Gastrocnemius medialis (tissue), 4 donors: ENCODE results near the gene TTLL10.

Experiments
- CTCF ChIP-seq, 5 experiments: fragments of 450-650 bp in 3 of 5; fragments of 200-600 bp in 2 of 5; sonication (generic) in 2 of 5; IDR thresholded peaks in 4 of 5; conservative IDR thresholded peaks in 1 of 5; 1 replicate in 4 of 5; 2 replicates in 1 of 5; pipeline ENCODE4 v1.5.1; 2016 to 2019; ENCODE audit warnings: antibody characterized with exemption in 5 of 5, mild to moderate bottlenecking in 3 of 5, moderate library complexity in 3 of 5
- POLR2A ChIP-seq, 2 donors: fragments of 450-650 bp; IDR thresholded peaks; one replicate each; pipeline ENCODE4 v1.6.1; 2017; ENCODE audit warnings: antibody characterized with exemption in 2 of 2, mild to moderate bottlenecking in 2 of 2, moderate library complexity in 2 of 2

DNA sequence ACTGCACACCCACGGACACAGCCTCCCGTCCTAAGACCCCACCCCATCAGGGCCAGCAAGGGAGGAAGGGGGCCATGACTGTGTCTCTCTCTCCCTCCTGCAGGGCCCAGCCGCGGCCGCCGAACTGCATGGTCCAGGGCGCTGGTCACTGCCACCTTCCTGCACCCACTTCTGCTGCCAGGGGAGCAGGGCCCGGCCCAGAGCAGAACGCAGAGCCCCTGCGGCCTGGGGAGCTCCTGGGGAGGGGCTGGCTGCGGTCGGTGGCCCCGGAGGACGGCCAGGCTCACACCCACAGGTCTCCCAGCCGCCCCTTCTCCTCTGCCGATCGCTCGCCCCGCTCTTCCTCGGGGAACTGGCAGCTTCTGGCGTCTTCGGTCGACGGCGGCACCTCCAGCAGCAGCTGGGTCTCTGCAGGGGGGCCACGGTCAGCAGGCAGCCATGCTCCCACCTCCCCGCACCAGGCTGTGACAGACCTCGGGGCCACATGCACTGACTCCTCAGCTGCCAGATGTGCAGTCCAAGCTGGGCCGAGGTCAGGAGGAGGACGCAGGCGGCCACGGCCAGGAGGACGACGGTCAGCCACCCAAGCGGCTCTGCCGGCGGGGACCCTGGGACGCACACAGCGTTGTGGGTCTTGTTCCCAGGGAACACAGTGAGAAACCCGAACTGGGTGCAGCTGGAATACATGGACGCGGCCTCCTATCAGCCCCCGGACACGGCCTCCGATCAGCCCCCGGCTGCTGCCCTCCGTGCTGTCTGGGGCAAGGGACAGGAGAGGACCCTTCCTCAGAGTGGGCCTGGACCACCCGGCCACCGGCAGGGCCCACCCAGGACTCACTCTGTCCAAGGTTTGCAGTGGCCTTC is 30.1 kb downstream of the TTLL10 start:
- TF ChIP-seq CTCF (IDR thresholded peaks at IDR 0.05 in 4 of 5, conservative IDR thresholded peaks at IDR 0.05 in 1 of 5) (no peak), POLR2A (IDR thresholded peaks at IDR 0.05) (no peak)
